HepG2 (cell line): Measurements from ENCODE around the gene RCOR1. TPM values are rescaled to one million over a fixed set of nuclear protein-coding genes. Genes with fewer than 3 reads are reported as not detected.
A peak's percentile ranks its signal among the peaks of the same experiment; 100 is the strongest.

ENCODE experiments used
- CREM ChIP-seq, 2 experiments: sonication (generic) in 1 of 2; formaldehyde crosslinking in 1 of 2; IDR thresholded peaks; 2 replicates each; pipeline versions ENCODE4 v1.4.0 to v1.6.1; 2016 to 2020; ENCODE audit warnings: antibody characterized with exemption in 1 of 2, mild to moderate bottlenecking in 1 of 2, missing genetic modification reagents in 1 of 2
- DNMT1 ChIP-seq: sonication (generic); formaldehyde crosslinking; IDR thresholded peaks from 2 replicates; pipeline ENCODE4 v1.5.1; 2020; ENCODE audit warnings: mild to moderate bottlenecking, missing genetic modification reagents
- FOSL1 ChIP-seq: sonication (generic); formaldehyde crosslinking; IDR thresholded peaks from 2 replicates; pipeline ENCODE4 v1.9.0; 2021; ENCODE audit warnings: missing genetic modification reagents, borderline replicate concordance
- GATAD1 ChIP-seq: IDR thresholded peaks from 2 replicates; pipeline ENCODE4 v1.6.1; 2016; ENCODE audit warnings: missing genetic modification reagents, missing compliant biosample characterization
- JARID2 ChIP-seq: sonication (generic); formaldehyde crosslinking; IDR thresholded peaks from 2 replicates; pipeline ENCODE4 v1.8.1; 2023; ENCODE audit warnings: missing genetic modification reagents, inconsistent platforms; ENCODE audit not compliant: insufficient replicate concordance
- KLF11 ChIP-seq: IDR thresholded peaks from 2 replicates; pipeline ENCODE4 v1.6.1; 2016; ENCODE audit warnings: missing compliant biosample characterization
- MTA3 ChIP-seq: sonication (generic); formaldehyde crosslinking; IDR thresholded peaks from 2 replicates; pipeline ENCODE4 v1.4.0; 2020; ENCODE audit warnings: missing genetic modification reagents
- NCOA2 ChIP-seq: sonication (generic); formaldehyde crosslinking; IDR thresholded peaks from 2 replicates; pipeline ENCODE4 v1.8.0; 2022; ENCODE audit warnings: inconsistent platforms
- RAD21 ChIP-seq: fragments of 450-650 bp; formaldehyde crosslinking; IDR thresholded peaks from 2 replicates; pipeline ENCODE4 v1.5.0; 2020; ENCODE audit warnings: mild to moderate bottlenecking
- SMYD3 ChIP-seq: sonication (generic); formaldehyde crosslinking; IDR thresholded peaks from 2 replicates; pipeline ENCODE4 v1.8.1; 2023; ENCODE audit warnings: mild to moderate bottlenecking, missing genetic modification reagents
- ZBTB7A ChIP-seq: sonication (generic); formaldehyde crosslinking; IDR thresholded peaks from 2 replicates; pipeline ENCODE4 v1.8.0; 2022; ENCODE audit warnings: mild to moderate bottlenecking, missing genetic modification reagents
- ZFP36L2 ChIP-seq: sonication (generic); formaldehyde crosslinking; IDR thresholded peaks from 2 replicates; pipeline ENCODE4 v1.4.0; 2020; ENCODE audit warnings: missing genetic modification reagents
- ZNF260 ChIP-seq: sonication (generic); formaldehyde crosslinking; IDR thresholded peaks from 2 replicates; pipeline ENCODE4 v1.4.0; 2020; ENCODE audit warnings: missing genetic modification reagents, low read depth, mild to moderate bottlenecking, borderline replicate concordance
- ZNF282 ChIP-seq: fragments of 450-650 bp; IDR thresholded peaks from 2 replicates; pipeline ENCODE4 v1.6.1; 2018; ENCODE audit not compliant: partially characterized antibody
- ZNF549 ChIP-seq: sonication (generic); formaldehyde crosslinking; IDR thresholded peaks from 2 replicates; pipeline ENCODE4 v1.5.0; 2020; ENCODE audit warnings: missing genetic modification reagents
- ZSCAN30 ChIP-seq: sonication (generic); formaldehyde crosslinking; IDR thresholded peaks from 2 replicates; pipeline ENCODE4 v1.5.0; 2020; ENCODE audit warnings: mild to moderate bottlenecking, missing genetic modification reagents
- polyA plus RNA-seq, 8 experiments: library from polyadenylated mRNA; depleted of rRNA in 3 of 8; stranded (reverse) in 7 of 8; unstranded in 1 of 8; fragments of >200 nt; fragmentation: Illumina TruSeq in 4 of 8; extraction: Trizol in 4 of 8; gene quantifications; 2 replicates each; pipeline versions ENCODE4 v1.2.1 to v1.2.3, GENCODE V29; 2011 to 2016; ENCODE audit warnings: low read depth in 4 of 8, missing spikeins in 1 of 8, mixed read lengths in 1 of 8; ENCODE audit not compliant: insufficient read depth in 1 of 8
- total RNA-seq, 5 experiments: library from RNA; depleted of rRNA; stranded (reverse); fragments of >200 nt; fragmentation: Illumina TruSeq; extraction: Trizol; gene quantifications; 2 replicates each; pipeline ENCODE4 v1.2.3, GENCODE V29; 2016; ENCODE audit warnings: low read depth in 1 of 5
- TF ChIP-seq, protein P1 (sequence below): sonication (generic); formaldehyde crosslinking; IDR thresholded peaks from 2 replicates; pipeline ENCODE4 v1.5.0; 2020; ENCODE audit warnings: mild to moderate bottlenecking, missing genetic modification reagents, borderline replicate concordance
- TF ChIP-seq, protein P2 (sequence below): IDR thresholded peaks from 2 replicates; pipeline ENCODE4 v1.6.1; 2016; ENCODE audit warnings: low read depth, borderline replicate concordance
- TF ChIP-seq, protein P3 (sequence below): sonication (generic); formaldehyde crosslinking; IDR thresholded peaks from 2 replicates; pipeline ENCODE4 v1.4.0; 2020; ENCODE audit warnings: missing genetic modification reagents
- TF ChIP-seq, protein P4 (sequence below): sonication (generic); formaldehyde crosslinking; conservative IDR thresholded peaks from 2 replicates; pipeline ENCODE4 v1.8.0; 2022; ENCODE audit warnings: low read depth, missing genetic modification reagents
- TF ChIP-seq, protein P5 (sequence below): sonication (generic); formaldehyde crosslinking; conservative IDR thresholded peaks from 2 replicates; pipeline ENCODE4 v1.4.0; 2020; ENCODE audit warnings: missing genetic modification reagents
- TF ChIP-seq, protein P6 (sequence below): IDR thresholded peaks from 2 replicates; pipeline ENCODE4 v1.6.1; 2016; ENCODE audit warnings: missing compliant biosample characterization, missing genetic modification reagents, borderline replicate concordance

RCOR1 gene
- total and polyA plus RNA-seq, 2 of the 13 experiments (the other 11 are each of a cell fraction or from before 2014, with no cell fraction given): 10.2 to 11.1 TPM

DNA sequence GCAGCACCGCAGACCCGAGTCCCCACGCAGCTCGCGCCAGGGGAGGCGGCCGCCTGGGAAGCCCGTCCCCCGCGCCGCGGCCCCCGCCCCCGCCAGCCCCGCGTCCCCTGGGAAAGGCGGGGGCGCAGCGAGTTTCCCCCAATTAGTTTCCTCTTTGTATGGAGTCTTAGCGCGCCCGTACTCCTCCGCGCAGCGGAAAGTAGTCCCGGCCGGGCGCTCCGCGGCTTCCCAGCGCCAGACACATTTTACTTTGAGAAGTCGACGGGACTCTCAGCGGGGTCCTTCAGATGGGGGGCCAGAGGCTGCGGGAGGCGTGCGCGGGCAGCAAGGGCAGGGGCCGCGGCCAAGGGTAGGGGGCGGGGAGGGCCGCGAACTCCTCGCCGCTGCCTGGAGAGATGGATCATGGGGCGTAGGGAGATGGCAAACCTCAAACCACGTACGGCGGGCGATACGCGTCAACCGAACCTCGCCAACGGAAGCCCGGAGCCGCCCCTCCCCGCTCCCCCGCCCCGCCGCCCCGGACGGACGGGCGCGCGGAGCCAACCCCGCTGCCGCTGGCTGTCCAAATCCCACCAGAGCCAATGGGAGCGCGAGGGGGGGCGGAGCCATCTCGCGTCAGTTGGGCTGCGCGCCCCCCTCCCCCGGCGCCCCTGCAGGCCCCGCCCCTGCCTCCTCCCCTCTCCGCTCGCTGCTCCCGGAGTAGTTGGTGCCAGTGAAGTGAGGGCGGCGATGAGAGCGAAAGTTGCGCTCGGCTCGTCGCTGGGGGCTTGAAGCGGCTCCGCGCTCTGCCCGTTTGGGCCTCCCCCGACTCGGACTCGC is at the start of gene RCOR1 (continued):
- TF ChIP-seq, protein P1, sequence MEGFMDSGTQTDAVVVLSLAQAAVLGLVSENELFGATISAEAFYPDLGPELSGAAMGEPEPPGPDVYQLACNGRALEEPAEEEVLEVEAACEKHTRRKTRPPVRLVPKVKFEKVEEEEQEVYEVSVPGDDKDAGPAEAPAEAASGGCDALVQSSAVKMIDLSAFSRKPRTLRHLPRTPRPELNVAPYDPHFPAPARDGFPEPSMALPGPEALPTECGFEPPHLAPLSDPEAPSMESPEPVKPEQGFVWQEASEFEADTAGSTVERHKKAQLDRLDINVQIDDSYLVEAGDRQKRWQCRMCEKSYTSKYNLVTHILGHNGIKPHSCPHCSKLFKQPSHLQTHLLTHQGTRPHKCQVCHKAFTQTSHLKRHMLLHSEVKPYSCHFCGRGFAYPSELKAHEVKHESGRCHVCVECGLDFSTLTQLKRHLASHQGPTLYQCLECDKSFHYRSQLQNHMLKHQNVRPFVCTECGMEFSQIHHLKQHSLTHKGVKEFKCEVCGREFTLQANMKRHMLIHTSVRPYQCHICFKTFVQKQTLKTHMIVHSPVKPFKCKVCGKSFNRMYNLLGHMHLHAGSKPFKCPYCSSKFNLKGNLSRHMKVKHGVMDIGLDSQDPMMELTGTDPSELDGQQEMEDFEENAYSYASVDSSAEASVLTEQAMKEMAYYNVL (CRISPR knock-in tag): no peak
- TF ChIP-seq, protein P2, sequence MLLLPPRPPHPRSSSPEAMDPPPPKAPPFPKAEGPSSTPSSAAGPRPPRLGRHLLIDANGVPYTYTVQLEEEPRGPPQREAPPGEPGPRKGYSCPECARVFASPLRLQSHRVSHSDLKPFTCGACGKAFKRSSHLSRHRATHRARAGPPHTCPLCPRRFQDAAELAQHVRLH (CRISPR knock-in tag): no peak
- TF ChIP-seq, protein P3, sequence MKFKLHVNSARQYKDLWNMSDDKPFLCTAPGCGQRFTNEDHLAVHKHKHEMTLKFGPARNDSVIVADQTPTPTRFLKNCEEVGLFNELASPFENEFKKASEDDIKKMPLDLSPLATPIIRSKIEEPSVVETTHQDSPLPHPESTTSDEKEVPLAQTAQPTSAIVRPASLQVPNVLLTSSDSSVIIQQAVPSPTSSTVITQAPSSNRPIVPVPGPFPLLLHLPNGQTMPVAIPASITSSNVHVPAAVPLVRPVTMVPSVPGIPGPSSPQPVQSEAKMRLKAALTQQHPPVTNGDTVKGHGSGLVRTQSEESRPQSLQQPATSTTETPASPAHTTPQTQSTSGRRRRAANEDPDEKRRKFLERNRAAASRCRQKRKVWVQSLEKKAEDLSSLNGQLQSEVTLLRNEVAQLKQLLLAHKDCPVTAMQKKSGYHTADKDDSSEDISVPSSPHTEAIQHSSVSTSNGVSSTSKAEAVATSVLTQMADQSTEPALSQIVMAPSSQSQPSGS: 0 out of 2 replicates have a peak, but pooled peaks have one; percentile 22
- TF ChIP-seq ZNF282 (no peak), NCOA2 (CRISPR knock-in tag) (no peak), RAD21 (CRISPR knock-in tag) (peak; percentile 58; the same call in 1 of the 2 replicates), DNMT1 (CRISPR knock-in tag) (no peak), KLF11 (no peak), ZFP36L2 (CRISPR knock-in tag) (no peak), JARID2 (CRISPR knock-in tag) (no peak), CREM (IDR thresholded peaks at IDR 0.05) (peak; percentile 47), CREM (CRISPR knock-in tag; IDR thresholded peaks at IDR 0.05) (no peak), ZBTB7A (CRISPR knock-in tag) (no peak), ZSCAN30 (CRISPR knock-in tag) (no peak), ZNF549 (no peak), FOSL1 (CRISPR knock-in tag) (no peak), MTA3 (no peak), SMYD3 (CRISPR knock-in tag) (no peak), ZNF260 (CRISPR knock-in tag) (no peak), GATAD1 (CRISPR knock-in tag) (peak; percentile 43; the same call in 1 of the 2 replicates)
- TF ChIP-seq, protein P4, sequence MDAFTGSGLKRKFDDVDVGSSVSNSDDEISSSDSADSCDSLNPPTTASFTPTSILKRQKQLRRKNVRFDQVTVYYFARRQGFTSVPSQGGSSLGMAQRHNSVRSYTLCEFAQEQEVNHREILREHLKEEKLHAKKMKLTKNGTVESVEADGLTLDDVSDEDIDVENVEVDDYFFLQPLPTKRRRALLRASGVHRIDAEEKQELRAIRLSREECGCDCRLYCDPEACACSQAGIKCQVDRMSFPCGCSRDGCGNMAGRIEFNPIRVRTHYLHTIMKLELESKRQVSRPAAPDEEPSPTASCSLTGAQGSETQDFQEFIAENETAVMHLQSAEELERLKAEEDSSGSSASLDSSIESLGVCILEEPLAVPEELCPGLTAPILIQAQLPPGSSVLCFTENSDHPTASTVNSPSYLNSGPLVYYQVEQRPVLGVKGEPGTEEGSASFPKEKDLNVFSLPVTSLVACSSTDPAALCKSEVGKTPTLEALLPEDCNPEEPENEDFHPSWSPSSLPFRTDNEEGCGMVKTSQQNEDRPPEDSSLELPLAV (CRISPR knock-in tag): no peak
- TF ChIP-seq, protein P5, sequence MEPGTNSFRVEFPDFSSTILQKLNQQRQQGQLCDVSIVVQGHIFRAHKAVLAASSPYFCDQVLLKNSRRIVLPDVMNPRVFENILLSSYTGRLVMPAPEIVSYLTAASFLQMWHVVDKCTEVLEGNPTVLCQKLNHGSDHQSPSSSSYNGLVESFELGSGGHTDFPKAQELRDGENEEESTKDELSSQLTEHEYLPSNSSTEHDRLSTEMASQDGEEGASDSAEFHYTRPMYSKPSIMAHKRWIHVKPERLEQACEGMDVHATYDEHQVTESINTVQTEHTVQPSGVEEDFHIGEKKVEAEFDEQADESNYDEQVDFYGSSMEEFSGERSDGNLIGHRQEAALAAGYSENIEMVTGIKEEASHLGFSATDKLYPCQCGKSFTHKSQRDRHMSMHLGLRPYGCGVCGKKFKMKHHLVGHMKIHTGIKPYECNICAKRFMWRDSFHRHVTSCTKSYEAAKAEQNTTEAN (CRISPR knock-in tag): 0 out of 2 replicates have a peak, but pooled peaks have one; percentile 8
- TF ChIP-seq, protein P6, sequence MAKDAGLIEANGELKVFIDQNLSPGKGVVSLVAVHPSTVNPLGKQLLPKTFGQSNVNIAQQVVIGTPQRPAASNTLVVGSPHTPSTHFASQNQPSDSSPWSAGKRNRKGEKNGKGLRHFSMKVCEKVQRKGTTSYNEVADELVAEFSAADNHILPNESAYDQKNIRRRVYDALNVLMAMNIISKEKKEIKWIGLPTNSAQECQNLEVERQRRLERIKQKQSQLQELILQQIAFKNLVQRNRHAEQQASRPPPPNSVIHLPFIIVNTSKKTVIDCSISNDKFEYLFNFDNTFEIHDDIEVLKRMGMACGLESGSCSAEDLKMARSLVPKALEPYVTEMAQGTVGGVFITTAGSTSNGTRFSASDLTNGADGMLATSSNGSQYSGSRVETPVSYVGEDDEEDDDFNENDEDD (CRISPR knock-in tag): no peak; the same call in 1 of the 2 replicates
